GM19025 (cell line): ENCODE measurements around the gene KCNK4.

Experiments used
- ATAC-seq: cut with Tn5 transposase; IDR thresholded peaks from one replicate; pipeline ENCODE4 v1.9.1; 2021; ENCODE audit warnings: mild to moderate bottlenecking, low read depth, moderate library complexity; ENCODE audit not compliant: unreplicated experiment

Gene KCNK4

GRCh38 chr11:64289002-64289564, 2.0 kb upstream of the KCNK4 start:
- no peak for ATAC-seq

DNA sequence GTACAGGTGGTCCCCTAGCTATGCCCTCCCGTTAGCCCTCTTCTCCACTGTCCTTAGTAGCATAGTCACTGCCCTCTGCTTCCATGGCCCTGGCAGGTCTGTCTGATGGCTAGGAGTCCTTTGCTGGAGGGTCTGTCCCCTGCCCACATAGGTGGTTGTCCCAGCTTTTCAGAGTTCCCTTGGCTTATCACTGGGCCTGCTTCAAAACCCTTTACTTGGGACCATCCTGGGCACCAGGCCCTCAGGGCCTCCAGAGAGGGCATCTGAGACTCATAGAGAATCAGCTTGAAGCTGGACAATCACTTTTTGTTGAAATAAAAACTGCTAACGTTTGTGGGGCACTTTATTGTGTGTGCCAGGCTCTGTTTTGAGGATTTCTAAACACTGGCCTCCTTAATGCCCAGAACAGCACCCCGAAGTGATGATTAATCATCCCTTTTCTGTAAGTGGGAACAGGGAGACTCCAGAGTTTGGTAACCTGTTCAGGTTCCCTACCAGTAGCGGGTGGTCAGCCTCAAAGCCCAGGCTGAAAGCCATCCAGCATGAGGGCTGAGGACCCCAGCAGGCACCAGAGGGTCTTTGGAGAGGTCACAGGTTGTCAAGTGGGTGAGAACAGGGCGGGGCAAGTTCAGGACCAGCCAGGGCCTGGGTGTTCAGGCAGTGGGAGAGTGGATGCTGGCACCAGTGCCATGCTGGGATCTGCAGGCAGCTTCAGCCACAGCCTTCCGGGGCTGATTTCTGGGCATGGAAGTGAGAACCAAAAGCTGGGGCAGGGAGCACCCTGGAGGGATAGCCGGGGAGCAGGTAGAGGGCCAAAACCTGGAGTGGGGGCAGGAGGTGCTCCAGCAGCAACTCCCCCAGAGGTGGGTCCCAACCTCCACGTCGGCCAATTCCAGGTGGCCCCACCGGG, 495 bp upstream of the KCNK4 start:
- no peak for ATAC-seq

- ATAC-seq: no peak
These were observed 804 bp downstream of the KCNK4 start for GRCh38 chr11:64291752-64292459.

- no peak for ATAC-seq
These were observed 1.6 kb downstream of the KCNK4 start for GRCh38 chr11:64292460-64293254.

- no peak for ATAC-seq
These were observed 3.7 kb downstream of the KCNK4 start for GRCh38 chr11:64294774-64295173.

DNA sequence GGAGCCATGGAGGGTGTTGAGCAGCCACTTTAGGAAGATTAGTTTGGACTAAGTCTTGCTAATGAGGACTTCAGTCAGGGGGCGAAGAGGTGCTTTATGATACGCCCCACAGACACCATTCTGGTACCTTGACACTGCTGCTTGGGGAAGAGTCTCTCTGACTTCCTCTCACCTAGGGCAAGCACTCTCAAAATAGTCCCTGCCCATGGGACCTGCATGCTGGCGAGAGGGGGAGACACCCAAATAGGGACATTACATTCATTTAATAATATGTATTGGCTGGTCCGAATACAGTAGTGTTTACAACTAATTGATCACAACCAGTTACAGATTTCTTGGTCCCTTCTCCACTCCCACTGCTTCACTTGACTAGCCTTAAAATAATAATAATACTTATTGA, 4.7 kb downstream of the KCNK4 start:
- ATAC-seq: no peak

DNA sequence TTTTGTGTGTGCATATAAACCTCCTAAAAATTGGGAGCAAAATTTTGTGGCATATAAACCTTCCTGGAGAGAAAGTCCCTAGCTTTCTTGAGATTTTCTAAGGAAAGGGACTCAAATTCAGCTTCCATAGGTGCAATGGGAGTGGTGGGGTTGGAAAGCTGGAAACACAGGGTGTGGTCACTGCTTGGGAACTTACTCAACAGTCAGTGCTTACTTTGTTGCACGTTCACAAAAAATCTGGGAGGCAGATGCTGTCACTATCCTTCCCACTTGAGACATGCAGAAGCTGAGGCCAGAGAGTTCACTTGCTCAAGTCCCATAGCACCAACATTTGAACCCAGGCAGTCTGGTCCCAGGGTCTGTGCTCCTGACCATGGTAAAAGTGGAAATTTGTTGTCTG, 5.1 kb downstream of the KCNK4 start:
- ATAC-seq: no peak

DNA sequence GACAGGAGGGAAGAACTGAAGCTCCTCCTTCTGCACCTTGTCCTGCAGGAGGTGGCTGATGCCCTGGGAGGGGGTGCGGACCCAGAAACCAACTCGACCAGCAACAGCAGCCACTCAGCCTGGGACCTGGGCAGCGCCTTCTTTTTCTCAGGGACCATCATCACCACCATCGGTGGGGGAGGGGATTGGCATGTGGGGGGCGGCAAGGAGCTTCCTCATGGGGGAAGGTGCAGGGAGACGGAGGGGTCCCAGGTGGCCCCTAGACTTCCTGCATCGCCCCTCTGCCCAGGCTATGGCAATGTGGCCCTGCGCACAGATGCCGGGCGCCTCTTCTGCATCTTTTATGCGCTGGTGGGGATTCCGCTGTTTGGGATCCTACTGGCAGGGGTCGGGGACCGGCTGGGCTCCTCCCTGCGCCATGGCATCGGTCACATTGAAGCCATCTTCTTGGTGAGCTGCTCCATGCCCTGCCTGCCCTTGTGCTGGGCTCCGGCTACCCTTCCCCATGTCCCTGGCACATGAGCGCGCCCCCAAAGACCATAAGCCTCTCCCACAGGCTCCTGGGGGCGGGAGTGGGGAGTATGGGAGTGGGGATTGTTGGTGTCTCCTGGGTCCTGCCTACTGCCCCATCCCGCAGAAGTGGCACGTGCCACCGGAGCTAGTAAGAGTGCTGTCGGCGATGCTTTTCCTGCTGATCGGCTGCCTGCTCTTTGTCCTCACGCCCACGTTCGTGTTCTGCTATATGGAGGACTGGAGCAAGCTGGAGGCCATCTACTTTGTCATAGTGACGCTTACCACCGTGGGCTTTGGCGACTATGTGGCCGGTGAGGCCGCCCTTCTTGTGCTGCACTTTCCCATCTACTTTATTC, 6.0 kb downstream of the KCNK4 start:
- no peak for ATAC-seq

DNA sequence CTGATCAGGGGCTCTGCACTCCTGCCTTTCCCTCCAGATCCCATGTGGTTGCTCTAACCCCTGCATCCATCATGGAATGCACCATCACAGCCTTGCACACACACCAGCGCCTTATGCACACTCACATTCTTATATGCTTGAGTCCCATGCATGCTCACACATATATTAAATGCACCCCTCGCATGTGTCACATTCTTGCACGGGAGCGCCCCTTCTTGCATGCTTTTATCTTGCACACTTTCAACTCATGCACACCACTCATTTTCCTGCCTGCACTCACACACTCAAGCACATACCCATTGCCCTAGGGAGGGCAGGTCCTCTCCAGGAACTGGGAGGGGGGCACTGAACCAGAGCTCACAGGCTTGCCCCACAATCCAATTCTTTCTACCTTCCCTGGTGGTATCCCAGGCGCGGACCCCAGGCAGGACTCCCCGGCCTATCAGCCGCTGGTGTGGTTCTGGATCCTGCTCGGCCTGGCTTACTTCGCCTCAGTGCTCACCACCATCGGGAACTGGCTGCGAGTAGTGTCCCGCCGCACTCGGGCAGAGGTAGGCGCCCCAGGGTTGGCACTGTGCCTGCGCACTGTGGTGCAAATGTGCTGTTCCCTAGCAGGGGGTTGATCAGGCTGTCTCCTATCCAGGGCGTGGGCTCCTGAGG, 6.7 kb downstream of the KCNK4 start:
- no peak for ATAC-seq

- ATAC-seq: no peak
These were observed 8.1 kb downstream of the KCNK4 start for GRCh38 chr11:64298966-64299846.

- ATAC-seq: no peak
These were observed 8.9 kb downstream of the KCNK4 start, which contains the start of gene CATSPERZ for GRCh38 chr11:64299847-64300648. Gene CATSPERZ (plus strand): TSS chr11:64300358. CDS start chr11:64300411, 53 bp downstream.

DNA sequence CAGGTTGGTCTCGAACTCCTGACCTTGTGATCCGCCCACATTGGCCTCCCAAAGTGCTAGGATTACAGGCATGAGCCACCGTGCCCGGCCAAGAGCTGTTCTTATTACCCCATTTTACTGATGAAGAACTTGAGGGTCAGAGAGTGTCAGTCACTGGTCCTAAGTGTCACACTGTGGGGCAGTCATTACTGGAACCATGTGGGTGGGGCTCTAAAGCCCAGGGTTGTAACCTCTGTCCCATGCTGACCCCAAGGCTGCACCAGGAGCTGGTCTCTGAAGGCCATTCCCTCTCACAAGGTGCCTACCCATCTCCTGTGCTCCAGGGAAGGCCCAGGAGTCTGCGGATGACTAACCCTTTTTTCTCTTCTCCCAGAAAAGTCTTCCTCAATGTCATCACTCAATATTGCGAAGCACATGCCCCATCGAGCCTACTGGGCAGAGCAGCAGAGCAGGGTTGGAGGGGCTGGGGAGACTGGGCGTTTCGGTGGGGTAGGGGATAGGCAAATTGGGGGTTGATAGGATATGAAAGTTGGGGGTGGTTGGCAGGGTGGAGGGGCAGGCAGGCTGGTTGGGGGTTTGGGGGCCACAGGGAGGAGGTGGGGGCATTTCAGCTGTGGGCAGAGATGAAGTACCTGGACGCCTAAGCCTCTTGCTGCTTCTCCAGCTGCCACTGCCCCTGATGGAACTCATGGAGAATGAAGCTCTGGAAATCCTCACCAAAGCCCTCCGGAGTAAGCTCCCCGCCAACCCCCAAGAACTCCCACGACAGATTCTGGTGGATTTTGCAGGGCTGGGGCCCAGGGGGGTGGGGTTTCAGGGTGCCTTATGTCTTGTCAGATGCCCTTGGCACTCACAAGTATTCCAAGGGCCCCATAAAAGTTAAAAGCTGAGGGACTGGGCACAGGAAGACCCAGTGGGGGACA, 12.3 kb downstream of the KCNK4 start:
- ATAC-seq: no peak

- ATAC-seq: no peak
These were observed 12.9 kb downstream of the KCNK4 start for GRCh38 chr11:64304032-64304315.

DNA sequence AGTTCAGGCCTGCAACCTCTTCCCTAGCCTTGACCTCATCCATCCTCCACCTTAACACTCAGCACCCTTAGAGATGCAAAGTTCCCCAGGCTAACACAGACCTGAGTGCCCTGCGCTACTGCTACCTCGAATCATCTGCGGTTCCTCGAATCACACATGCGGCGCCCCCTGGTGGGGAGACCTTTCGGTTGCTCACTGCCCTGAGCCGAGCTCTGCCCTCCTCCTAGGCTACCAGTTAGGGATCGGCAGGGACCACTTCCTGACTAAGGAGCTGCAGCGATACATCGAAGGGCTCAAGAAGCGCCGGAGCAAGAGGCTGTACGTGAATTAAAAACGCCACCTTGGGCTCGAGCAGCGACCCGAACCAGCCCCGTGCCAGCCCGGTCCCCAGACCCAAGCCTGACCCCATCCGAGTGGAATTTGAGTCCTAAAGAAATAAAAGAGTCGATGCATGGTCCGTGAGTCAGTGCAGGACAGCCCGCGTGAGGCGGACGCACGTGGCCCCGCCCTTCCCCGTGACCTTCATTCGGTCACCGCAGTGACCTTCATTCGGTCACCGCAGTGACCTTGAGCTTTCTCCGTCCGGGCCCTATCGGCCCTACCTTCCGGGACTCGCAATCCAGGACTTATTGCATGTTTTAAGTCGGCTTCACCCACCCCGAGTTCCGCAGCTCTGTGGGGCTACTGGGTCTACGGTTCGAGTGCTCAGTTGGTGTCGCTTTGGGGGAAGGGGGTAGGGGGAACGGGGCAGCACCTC, 13.4 kb downstream of the KCNK4 start:
- peak; percentile 5 for ATAC-seq

DNA sequence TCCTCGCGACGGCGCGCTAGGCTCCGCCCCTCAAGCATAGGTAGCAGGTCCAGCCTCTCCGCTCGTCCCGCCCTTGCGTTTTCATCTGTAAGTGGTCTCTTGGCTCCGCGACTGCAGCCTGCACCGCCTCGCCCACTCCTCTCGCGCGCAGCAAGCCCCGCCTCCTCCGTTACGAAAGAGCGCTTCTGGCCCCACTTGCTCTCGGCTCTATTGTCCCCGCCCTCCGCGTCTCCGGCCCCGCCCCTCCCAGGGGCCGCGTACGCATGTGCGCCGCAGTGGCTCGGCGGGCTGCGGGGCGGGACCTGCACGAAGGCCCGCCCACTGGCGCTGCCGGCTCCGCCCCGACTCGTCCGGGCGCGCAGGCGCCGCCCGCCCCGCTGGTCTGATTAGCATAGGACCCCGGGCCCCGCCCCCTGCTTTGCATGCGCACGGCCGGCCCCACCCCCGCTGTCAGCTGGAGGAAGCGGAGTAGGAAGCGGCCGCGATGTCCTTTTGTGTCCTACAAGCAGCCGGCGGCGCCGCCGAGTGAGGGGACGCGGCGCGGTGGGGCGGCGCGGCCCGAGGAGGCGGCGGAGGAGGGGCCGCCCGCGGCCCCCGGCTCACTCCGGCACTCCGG, 14.1 kb downstream of the KCNK4 start, which contains the start of gene ESRRA:
ESRRA (plus strand) TSS at position 450 of the 616 bp plus-strand sequence. CDS start 1,656 bp downstream, outside the sequence.
- peak; percentile 62 for ATAC-seq
